AG09319 (cell line): ENCODE measurements around the gene FMOD.

Experiments used
- DNase-seq: peaks from one replicate; pipeline ENCODE4 v3.0.0-alpha.2; 2010; ENCODE audit warnings: low read depth; ENCODE audit errors: extremely low read depth
- CTCF ChIP-seq: IDR thresholded peaks from 2 replicates; pipeline ENCODE4 v1.5.1; 2011; ENCODE audit warnings: low read depth, mild to moderate bottlenecking, inconsistent platforms, low read length, moderate library complexity

Gene FMOD

GRCh38 chr1:203346060-203346768 lies 4.7 kb downstream of the FMOD start:
- TF ChIP-seq CTCF: no peak
- DNase-seq: no peak

GRCh38 chr1:203343956-203344754 lies 6.8 kb downstream of the FMOD start:
- no peak for TF ChIP-seq CTCF
- DNase-seq: no peak

GRCh38 chr1:203342192-203342940 lies 8.6 kb downstream of the FMOD start:
- peak; percentile 78 for TF ChIP-seq CTCF
- DNase-seq: no peak

- peak; percentile 89 for TF ChIP-seq CTCF
- DNase-seq: peak; percentile 60
Observed at GRCh38 chr1:203340112-203340790, 10.7 kb downstream of the FMOD start.

- no peak for DNase-seq
- TF ChIP-seq CTCF: peak; percentile 93
Observed at GRCh38 chr1:203338335-203339036, 12.4 kb downstream of the FMOD start.

- DNase-seq: no peak
- TF ChIP-seq CTCF: no peak
Observed at GRCh38 chr1:203336097-203336496, 14.8 kb downstream of the FMOD start.
